COLO668 (cell line): ENCODE results near the gene ANLN.
"Not testable (repeated sequence)": the region's sequence is repeated elsewhere in the genome, so short reads cannot be mapped to it uniquely, and the experiment has no call there.

ENCODE experiments used
- DNase-seq: peaks from one replicate; lab custom pipeline; 2025; ENCODE audit not compliant: unreplicated experiment; lab: John Stamatoyannopoulos, UW

Gene ANLN

GRCh38 chr7:36379831-36380504 lies 9.7 kb upstream of the ANLN start:
- DNase-seq, result no peak

DNA sequence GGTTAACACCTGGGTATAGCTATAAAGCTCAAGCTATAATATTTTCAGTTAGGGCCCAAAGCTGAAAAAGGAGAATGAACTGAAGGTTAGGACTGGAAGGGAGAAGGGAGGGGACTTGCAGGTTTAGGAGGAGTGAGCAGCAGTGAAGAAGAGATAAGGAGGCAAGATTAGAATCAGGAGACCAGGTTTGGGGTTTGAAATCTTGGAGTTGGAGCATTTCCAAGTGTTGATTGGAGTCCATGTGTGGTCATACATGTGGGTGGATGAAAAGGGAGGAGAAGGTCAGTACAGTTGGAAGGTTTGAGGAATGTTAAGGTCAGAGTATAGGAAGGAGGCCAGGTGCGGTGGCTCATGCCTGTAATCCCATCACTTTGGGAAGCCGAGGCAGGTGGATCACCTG lies 8.6 kb upstream of the ANLN start:
- no peak for DNase-seq

GRCh38 chr7:36383284-36383683 lies 6.4 kb upstream of the ANLN start:
- DNase-seq, result not testable (repeated sequence)

DNA sequence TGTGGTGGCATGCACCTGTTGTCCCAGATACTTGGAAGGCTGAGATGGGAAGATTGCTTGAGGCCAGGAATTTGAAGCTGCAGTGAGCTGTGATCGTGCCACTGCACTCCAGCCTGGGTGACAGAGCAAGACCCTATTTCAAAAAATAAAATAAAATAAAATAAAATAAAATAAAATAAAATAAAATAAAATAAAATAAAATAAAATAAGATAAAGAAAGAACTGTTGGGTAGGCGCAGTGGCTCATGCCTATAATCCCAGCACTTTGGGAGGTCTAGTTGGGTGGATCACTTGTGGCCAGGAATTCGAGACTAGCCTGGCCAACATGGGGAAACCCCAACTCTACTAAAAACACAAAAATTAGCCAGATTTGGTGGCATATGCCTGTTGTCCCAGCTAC lies 4.0 kb upstream of the ANLN start:
- not testable (repeated sequence) for DNase-seq

DNA sequence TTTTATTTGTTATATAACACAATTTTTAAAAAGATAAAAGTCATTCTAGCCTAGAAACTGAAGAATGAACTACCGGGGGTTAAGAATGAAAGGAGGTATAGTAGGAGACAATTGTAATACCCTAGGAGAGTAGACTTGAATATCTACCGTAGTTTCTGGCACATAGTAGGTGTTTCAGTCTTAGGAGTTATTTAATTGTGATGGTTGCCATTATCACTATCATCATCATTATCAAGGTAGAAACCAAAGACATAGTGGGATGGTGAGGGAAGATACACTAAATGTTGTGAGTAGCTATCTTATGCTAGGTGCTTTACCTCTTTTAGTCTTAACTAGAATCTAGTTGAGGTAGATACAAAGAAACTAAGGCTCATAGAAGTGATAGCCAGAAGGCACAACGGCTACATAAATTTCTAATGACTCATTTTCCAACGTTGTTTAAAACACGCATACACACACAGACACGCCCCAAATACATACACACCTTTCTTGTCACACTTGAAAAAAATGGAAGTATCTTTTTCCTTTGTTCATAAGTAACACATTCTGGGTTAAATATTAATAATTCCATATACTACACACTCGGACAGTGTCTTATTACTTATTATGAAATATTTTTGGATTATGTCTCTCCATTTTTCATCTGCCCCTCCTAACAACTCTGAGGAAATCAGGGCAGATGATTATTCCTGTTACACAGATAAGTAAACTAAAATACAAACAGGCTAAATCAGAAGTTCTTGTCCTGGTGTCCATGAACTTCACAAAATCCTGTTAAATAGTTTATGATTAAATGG lies 2.0 kb upstream of the ANLN start:
- DNase-seq, result no peak

- no peak for DNase-seq
Measured at GRCh38 chr7:36388423-36388822, 1.2 kb upstream of the ANLN start.

- peak; percentile 95 for DNase-seq
Measured at GRCh38 chr7:36390199-36391090, 783 bp downstream of the ANLN start.

- no peak for DNase-seq
Measured at GRCh38 chr7:36391436-36392198, 2.0 kb downstream of the ANLN start.

DNA sequence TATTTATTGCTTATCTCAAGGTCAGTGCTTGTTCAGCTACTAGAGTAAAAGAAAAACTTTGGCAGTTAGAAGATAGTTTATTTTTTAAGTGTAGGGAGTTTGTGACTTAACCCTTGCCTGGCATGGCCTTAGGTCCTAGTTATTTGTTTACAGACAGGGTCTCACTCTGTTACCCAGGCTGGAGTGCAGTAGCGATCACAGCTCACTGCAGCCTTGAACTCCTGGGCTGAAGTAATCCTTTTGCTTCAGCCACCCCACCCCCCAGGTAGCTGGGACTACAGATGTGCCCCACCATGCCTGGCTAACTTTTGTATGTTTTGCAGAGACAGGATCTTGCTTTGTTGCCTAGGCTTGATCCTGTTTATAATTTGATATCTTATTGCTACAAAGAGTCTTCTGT lies 4.2 kb downstream of the ANLN start:
- DNase-seq, result no peak

- DNase-seq, result no peak
Measured at GRCh38 chr7:36395171-36395894, 5.7 kb downstream of the ANLN start.

- no peak for DNase-seq
Measured at GRCh38 chr7:36396150-36396549, 6.5 kb downstream of the ANLN start.

DNA sequence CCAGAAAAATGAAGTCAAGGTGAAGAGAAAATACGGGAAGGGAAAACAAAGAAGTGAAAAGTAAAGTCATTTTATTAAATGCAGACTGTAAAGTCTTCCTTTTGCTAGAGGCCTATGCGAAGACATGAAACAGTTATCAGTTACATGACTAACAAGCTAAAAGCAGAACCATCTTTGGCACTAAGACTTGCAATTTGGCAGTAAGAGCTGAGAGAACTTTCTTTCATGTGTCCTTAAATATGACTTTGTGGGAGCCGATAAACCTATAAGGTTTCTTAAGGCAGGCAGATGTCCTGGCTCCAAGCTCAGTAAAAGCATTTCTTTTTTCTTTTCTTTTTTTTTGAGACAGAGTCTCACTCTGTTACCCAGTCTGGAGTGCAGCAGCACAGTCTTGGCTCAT lies 10.4 kb downstream of the ANLN start:
- no peak for DNase-seq

- no peak for DNase-seq
Measured at GRCh38 chr7:36400606-36401005, 10.9 kb downstream of the ANLN start.

- no peak for DNase-seq
Measured at GRCh38 chr7:36403452-36403851, 13.8 kb downstream of the ANLN start.

DNA sequence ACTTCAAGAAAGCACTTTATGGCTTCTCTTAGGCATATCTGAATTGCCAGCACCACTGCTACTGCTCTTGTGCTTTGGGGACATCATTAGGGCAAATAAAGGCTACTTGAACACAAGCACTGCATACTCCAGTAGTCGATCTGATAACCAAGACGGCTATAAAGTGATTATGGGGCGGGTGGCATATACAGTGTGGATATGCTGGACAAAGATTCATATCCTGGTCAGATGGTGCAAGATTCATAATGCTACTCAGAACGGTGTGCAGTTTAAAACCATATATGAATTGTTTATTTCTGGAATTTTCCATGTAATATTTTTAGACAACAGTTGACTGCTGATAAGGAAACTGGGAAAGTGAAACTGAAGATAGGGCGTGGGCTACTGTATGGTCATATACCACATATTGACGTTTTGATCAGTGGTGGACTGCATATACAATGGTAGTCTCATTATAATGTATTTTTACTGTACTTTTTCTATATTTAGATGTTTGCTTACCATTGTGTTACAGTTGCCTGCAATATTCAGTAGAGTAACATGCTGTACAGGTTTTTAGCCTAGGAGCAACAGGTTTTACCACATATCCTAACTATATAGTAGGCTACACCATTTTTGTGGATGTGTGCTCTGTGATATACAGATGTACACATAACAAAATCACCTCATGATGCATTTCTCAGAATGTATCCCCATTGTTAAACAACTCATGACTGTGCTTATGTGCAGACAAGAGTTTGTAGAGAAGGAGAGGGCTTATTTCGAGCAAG lies 15.2 kb downstream of the ANLN start:
- no peak for DNase-seq

GRCh38 chr7:36405409-36405803 lies 15.7 kb downstream of the ANLN start:
- no peak for DNase-seq

- DNase-seq, result no peak
Measured at GRCh38 chr7:36406156-36406555, 16.5 kb downstream of the ANLN start.

DNA sequence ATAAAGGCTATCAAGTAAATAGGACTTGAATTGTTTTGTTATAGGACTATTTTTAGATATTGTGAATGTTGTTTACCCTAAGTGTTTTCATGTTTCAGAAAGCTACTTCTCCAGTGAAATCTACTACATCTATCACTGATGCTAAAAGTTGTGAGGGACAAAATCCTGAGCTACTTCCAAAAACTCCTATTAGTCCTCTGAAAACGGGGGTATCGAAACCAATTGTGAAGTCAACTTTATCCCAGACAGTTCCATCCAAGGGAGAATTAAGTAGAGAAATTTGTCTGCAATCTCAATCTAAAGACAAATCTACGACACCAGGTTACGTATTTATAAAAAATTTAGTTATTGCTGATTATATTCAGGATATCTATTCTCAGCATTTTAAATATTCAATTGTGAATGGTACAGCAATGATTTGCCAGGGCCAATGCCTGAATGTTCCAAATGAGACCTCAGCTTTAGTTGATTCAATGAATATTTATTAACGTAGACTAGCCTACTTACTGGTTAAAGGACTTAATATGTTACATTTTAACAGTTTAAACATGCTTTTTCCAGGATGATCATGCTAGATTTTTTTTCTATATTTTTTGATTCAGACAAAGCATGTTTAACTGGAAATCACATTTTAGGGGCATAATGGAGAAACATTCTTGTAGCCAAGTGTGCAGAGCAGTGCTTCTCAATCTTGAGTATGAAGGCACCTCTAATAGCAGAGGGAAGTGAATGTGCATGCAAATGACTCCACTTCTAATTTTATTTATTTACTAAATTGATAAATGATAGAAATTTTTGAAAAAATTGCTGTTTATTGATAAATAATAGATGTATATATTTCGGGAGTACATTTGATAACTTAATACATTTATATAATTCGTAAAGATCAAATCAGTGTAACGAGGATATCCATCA lies 18.2 kb downstream of the ANLN start:
- DNase-seq, result no peak
